Measurements from ENCODE around the gene CRYL1. TPM values are rescaled to one million over a fixed set of nuclear protein-coding genes. Genes with fewer than 3 reads are reported as not detected.

CRYL1 gene
- total and polyA plus RNA-seq, 2 of the 13 experiments (the other 11 are each of a cell fraction or from before 2014, with no cell fraction given): 57.2 to 115 TPM

DNA sequence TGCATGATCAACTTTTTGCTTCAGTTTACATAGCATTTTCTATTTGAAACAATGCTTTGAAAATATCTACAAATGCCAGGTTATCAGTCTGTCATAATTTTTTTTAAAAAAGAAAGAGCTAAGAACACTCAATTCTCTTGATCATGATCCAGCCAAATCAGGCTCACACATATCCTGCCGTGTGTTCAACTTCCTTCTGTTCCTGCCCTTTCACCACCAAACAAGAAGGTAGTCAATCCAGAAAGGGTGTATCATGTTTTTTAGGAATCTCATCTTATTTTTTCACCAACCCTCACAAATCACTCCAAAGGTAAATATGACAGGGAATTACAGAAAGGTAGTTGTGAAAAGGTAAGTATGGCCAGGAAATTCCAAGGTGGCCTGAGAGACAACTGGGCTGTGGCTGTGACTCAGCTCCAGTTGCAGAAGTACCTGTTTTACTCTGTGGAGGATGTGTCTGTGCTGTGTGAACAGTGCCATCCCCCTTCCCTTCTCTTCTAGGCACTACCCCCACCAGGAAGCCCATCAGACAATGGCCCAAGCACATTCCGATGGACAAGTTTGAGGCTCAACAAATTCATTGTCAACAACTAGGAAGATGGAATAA lies 154.7 kb downstream of the CRYL1 start:
- H4K20me1 ChIP-seq (ENCODE audit: insufficient read depth, low read length): no peaks in the 10 kb centered on the region
- no peak overlapping the region for H2AFZ ChIP-seq (ENCODE audit: low read length)
- no peak overlapping the region for H3K27ac ChIP-seq (ENCODE audit: extremely low read length, insufficient read depth, low read length)
- H3K4me3 ChIP-seq (replicated peaks in 1 of 3; ENCODE audit: insufficient read depth in 1 of 3, low read depth in 2 of 3, low read length in 3 of 3): no peak overlapping the region
- no peak for FAIRE-seq
- no peaks in the 10 kb centered on the region; a peak in 2 of 5 replicates for H3K27me3 ChIP-seq (ENCODE audit: control insufficient read depth in 1 of 2, insufficient read depth in 2 of 2, low read length in 2 of 2)
- H3K9me3 ChIP-seq (ENCODE audit: low read length): no peaks in the 10 kb centered on the region
- no peak overlapping the region for H3K4me2 ChIP-seq (ENCODE audit: low read depth, low read length)
- ATAC-seq: no peak
- H3K36me3 ChIP-seq (replicated peaks in 1 of 2; ENCODE audit: control insufficient read depth in 1 of 2, insufficient read depth in 2 of 2, low read length in 2 of 2): no peaks in the 10 kb centered on the region
- H3K9ac ChIP-seq (ENCODE audit: insufficient read depth, low read depth, low read length): no peak overlapping the region
- POLR2A ChIA-PET: no interaction called here
- H3K79me2 ChIP-seq (ENCODE audit: insufficient read depth, low read length): no peaks in the 10 kb centered on the region
- no peaks in the 10 kb centered on the region for H3K4me1 ChIP-seq (ENCODE audit: insufficient read depth, low read length)
- CTCF ChIA-PET (ENCODE audit: low intra/inter-chr PET ratio, low total read pairs): no interaction called here
- intact Hi-C loops (cut with micrococcal nuclease; ENCODE audit: unreplicated experiment): no loop called here
- DNase-seq (ENCODE audit: low spot score): no peak
- in situ Hi-C loops (cut with HindIII; ENCODE audit: extremely low pct_ligation_motif_present, low pct_unique_long_range_greater_than_20kb): no loop called here
- WGBS (ENCODE audit: low lambda C conversion rate): 68% methylated on average over 2 of the region's 2 CpGs
- no TSS peak for BruUV-seq (replicated peaks)
- no peak for TF ChIP-seq ZNF274 (CRISPR knock-in tag; IDR thresholded peaks at IDR 0.05)
- no peak for TF ChIP-seq NR2F6 (IDR thresholded peaks at IDR 0.05)
- TF ChIP-seq NR2F6 (CRISPR knock-in tag; IDR thresholded peaks at IDR 0.05): no peak
- no peak for TF ChIP-seq TRIM24 (CRISPR knock-in tag; IDR thresholded peaks at IDR 0.05)
- TF ChIP-seq, protein P1, sequence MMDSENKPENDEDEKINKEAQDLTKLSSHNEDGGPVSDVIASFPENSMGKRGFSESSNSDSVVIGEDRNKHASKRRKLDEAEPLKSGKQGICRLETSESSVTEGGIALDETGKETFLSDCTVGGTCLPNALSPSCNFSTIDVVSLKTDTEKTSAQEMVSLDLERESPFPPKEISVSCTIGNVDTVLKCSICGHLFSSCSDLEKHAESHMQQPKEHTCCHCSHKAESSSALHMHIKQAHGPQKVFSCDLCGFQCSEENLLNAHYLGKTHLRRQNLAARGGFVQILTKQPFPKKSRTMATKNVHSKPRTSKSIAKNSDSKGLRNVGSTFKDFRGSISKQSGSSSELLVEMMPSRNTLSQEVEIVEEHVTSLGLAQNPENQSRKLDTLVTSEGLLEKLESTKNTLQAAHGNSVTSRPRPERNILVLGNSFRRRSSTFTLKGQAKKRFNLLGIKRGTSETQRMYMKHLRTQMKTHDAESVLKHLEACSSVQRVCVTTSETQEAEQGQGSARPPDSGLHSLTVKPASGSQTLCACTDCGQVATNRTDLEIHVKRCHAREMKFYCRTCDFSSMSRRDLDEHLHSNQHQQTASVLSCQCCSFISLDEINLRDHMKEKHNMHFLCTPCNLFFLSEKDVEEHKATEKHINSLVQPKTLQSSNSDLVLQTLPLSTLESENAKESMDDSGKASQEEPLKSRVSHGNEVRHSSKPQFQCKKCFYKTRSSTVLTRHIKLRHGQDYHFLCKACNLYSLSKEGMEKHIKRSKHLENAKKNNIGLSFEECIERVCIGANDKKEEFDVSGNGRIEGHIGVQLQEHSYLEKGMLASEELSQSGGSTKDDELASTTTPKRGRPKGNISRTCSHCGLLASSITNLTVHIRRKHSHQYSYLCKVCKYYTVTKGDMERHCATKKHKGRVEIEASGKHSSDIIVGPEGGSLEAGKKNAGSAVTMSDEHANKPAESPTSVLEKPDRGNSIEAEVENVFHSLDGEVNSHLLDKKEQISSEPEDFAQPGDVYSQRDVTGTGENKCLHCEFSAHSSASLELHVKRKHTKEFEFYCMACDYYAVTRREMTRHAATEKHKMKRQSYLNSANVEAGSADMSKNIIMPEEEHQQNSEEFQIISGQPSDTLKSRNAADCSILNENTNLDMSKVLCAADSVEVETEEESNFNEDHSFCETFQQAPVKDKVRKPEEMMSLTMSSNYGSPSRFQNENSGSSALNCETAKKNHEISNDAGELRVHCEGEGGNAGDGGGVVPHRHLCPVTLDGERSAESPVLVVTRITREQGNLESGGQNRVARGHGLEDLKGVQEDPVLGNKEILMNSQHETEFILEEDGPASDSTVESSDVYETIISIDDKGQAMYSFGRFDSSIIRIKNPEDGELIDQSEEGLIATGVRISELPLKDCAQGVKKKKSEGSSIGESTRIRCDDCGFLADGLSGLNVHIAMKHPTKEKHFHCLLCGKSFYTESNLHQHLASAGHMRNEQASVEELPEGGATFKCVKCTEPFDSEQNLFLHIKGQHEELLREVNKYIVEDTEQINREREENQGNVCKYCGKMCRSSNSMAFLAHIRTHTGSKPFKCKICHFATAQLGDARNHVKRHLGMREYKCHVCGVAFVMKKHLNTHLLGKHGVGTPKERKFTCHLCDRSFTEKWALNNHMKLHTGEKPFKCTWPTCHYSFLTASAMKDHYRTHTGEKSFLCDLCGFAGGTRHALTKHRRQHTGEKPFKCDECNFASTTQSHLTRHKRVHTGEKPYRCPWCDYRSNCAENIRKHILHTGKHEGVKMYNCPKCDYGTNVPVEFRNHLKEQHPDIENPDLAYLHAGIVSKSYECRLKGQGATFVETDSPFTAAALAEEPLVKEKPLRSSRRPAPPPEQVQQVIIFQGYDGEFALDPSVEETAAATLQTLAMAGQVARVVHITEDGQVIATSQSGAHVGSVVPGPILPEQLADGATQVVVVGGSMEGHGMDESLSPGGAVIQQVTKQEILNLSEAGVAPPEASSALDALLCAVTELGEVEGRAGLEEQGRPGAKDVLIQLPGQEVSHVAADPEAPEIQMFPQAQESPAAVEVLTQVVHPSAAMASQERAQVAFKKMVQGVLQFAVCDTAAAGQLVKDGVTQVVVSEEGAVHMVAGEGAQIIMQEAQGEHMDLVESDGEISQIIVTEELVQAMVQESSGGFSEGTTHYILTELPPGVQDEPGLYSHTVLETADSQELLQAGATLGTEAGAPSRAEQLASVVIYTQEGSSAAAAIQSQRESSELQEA (CRISPR knock-in tag; IDR thresholded peaks at IDR 0.05; ENCODE audit: not compliant biosample characterization): no peak
- no peak for TF ChIP-seq CCAR2 (optimal IDR thresholded peaks at IDR 0.05; ENCODE audit: low read depth, low read length)
- no peak for TF ChIP-seq MXD3 (CRISPR knock-in tag; IDR thresholded peaks at IDR 0.05)
- no peak for TF ChIP-seq ISL2 (CRISPR knock-in tag; IDR thresholded peaks at IDR 0.05)
- no peak for TF ChIP-seq ZNF367 (CRISPR knock-in tag; IDR thresholded peaks at IDR 0.05; ENCODE audit: borderline replicate concordance)
- TF ChIP-seq ATF6 (CRISPR knock-in tag; conservative IDR thresholded peaks at IDR 0.05): no peak
- no peak for TF ChIP-seq ZKSCAN1 (IDR thresholded peaks at IDR 0.05; ENCODE audit: low read length)
- no peak for TF ChIP-seq ELF1 (CRISPR knock-in tag; IDR thresholded peaks at IDR 0.05)
- no peak for TF ChIP-seq KDM5A (IDR thresholded peaks at IDR 0.05; ENCODE audit: borderline replicate concordance, low read length)
- no peak for TF ChIP-seq HOXA9 (CRISPR knock-in tag; IDR thresholded peaks at IDR 0.05; ENCODE audit: borderline replicate concordance)
- no peak for TF ChIP-seq ZNF383 (CRISPR knock-in tag; IDR thresholded peaks at IDR 0.05; ENCODE audit: borderline replicate concordance)
- no peak for TF ChIP-seq MAF1 (CRISPR knock-in tag; IDR thresholded peaks at IDR 0.05; ENCODE audit: borderline replicate concordance)

Measured in HepG2 (cell line).